ENCODE results near the gene MLLT1.

GRCh38 chr19:6242677-6243076, 37.1 kb downstream of the MLLT1 start:
- TF ChIP-seq CTCF (conservative IDR thresholded peaks at IDR 0.05; ENCODE audit: low read depth, low read length) (no peak), EZH2phosphoT487 (IDR thresholded peaks at IDR 0.05; ENCODE audit: borderline replicate concordance, low read length) (no peak), EZH2 (IDR thresholded peaks at IDR 0.05; ENCODE audit: low read length, unreplicated experiment) (no peak)

Measured in PC-3 (cell line).